HEK293 (cell line): ENCODE measurements around the gene KLHL15.
A peak's percentile ranks its signal among the peaks of the same experiment; 100 is the strongest.

Experiments used
- CTCF ChIA-PET: fragments of 350-600 bp; formaldehyde crosslinking; extraction: SDS; loops from one replicate; lab custom pipeline; 2021; ENCODE audit warnings: antibody characterized with exemption; lab: Yijun Ruan, JAX
- POLR2A ChIA-PET: fragments of 300-600 bp; formaldehyde crosslinking; extraction: SDS; loops from one replicate; lab custom pipeline; 2020; ENCODE audit warnings: antibody characterized with exemption, inconsistent platforms; lab: Yijun Ruan, JAX
- H3K27ac ChIP-seq: fragments of 200-500 bp; sonication (Bioruptor generic); 2 replicates; pipeline ENCODE4 v1.5.1; 2014; ENCODE audit warnings: low read depth, low read length, control low read depth, inconsistent platforms; ENCODE audit errors: extremely low read depth
- H3K36me3 ChIP-seq, 2 experiments: fragments of 200-500 bp in 1 of 2; sonication (Bioruptor generic) in 1 of 2; 1 replicate in 1 of 2; 2 replicates in 1 of 2; pipeline ENCODE4 v1.5.1; 2014 to 2017; ENCODE audit warnings: inconsistent platforms in 2 of 2, low read length in 2 of 2; ENCODE audit not compliant: control insufficient read depth in 2 of 2, insufficient read depth in 1 of 2
- H3K4me1 ChIP-seq: fragments of 200-500 bp; sonication (Bioruptor generic); 2 replicates; pipeline ENCODE4 v1.5.1; 2014; ENCODE audit warnings: mild to moderate bottlenecking, low read length, inconsistent platforms; ENCODE audit not compliant: control insufficient read depth, insufficient read depth
- H3K4me3 ChIP-seq: 2 replicates; pipeline ENCODE4 v1.5.1; 2011; ENCODE audit warnings: low read depth, mild to moderate bottlenecking, control low read depth, low read length, moderate library complexity
- H3K9me3 ChIP-seq: fragments of 200-500 bp; sonication (Bioruptor generic); 2 replicates; pipeline ENCODE4 v1.5.1; 2014; ENCODE audit warnings: low read depth, low read length, inconsistent platforms; ENCODE audit not compliant: control insufficient read depth, insufficient read depth
- BCL6B ChIP-seq: fragments of 450-650 bp; formaldehyde crosslinking; IDR thresholded peaks from 2 replicates; pipeline ENCODE4 v1.5.1; 2017; ENCODE audit warnings: missing biosample characterization, missing genetic modification characterization
- FEZF1 ChIP-seq: fragments of 450-650 bp; formaldehyde crosslinking; IDR thresholded peaks from 2 replicates; pipeline ENCODE4 v1.5.1; 2016; ENCODE audit warnings: missing biosample characterization, missing genetic modification characterization
- HIC1 ChIP-seq: fragments of 450-650 bp; formaldehyde crosslinking; IDR thresholded peaks from 2 replicates; pipeline ENCODE4 v1.5.1; 2016; ENCODE audit warnings: missing biosample characterization, missing genetic modification characterization
- PRDM10 ChIP-seq: fragments of 450-650 bp; formaldehyde crosslinking; IDR thresholded peaks from 2 replicates; pipeline ENCODE4 v1.5.1; 2016; ENCODE audit warnings: missing biosample characterization, missing genetic modification characterization
- SCRT1 ChIP-seq: fragments of 450-650 bp; formaldehyde crosslinking; IDR thresholded peaks from 2 replicates; pipeline ENCODE4 v1.5.1; 2016; ENCODE audit warnings: missing biosample characterization, missing genetic modification characterization, borderline replicate concordance
- SCRT2 ChIP-seq: fragments of 450-650 bp; formaldehyde crosslinking; IDR thresholded peaks from 2 replicates; pipeline ENCODE4 v1.5.1; 2016; ENCODE audit warnings: missing biosample characterization, missing genetic modification characterization
- TRIM28 ChIP-seq: IDR thresholded peaks from 2 replicates; pipeline ENCODE4 v1.6.1; 2011; ENCODE audit warnings: low read length, control low read depth, borderline replicate concordance
- YY1 ChIP-seq: fragments of 450-650 bp; formaldehyde crosslinking; IDR thresholded peaks from 2 replicates; pipeline ENCODE4 v1.5.1; 2018; ENCODE audit warnings: missing biosample characterization, missing genetic modification characterization
- ZBTB6 ChIP-seq: fragments of 450-650 bp; formaldehyde crosslinking; IDR thresholded peaks from 2 replicates; pipeline ENCODE4 v1.5.1; 2017; ENCODE audit warnings: missing biosample characterization, missing genetic modification characterization
- ZBTB8A ChIP-seq: fragments of 450-650 bp; formaldehyde crosslinking; IDR thresholded peaks from 2 replicates; pipeline ENCODE4 v1.5.1; 2016; ENCODE audit warnings: missing biosample characterization, missing genetic modification characterization
- ZFP69B ChIP-seq: fragments of 450-650 bp; formaldehyde crosslinking; IDR thresholded peaks from 2 replicates; pipeline ENCODE4 v1.5.1; 2016; ENCODE audit warnings: missing biosample characterization, missing genetic modification characterization
- ZIC2 ChIP-seq: fragments of 450-650 bp; formaldehyde crosslinking; IDR thresholded peaks from 2 replicates; pipeline ENCODE4 v1.5.1; 2016; ENCODE audit warnings: missing biosample characterization, missing genetic modification characterization
- ZNF394 ChIP-seq: fragments of 450-650 bp; formaldehyde crosslinking; IDR thresholded peaks from 2 replicates; pipeline ENCODE4 v1.5.1; 2016; ENCODE audit warnings: missing biosample characterization, missing genetic modification characterization, mild to moderate bottlenecking, moderate library complexity, borderline replicate concordance
- ZNF433 ChIP-seq: fragments of 450-650 bp; formaldehyde crosslinking; IDR thresholded peaks from 2 replicates; pipeline ENCODE4 v1.5.1; 2016; ENCODE audit warnings: missing biosample characterization, missing genetic modification characterization, low read depth
- ZNF473 ChIP-seq: fragments of 450-650 bp; formaldehyde crosslinking; IDR thresholded peaks from 2 replicates; pipeline ENCODE4 v1.5.1; 2017; ENCODE audit warnings: missing biosample characterization, missing genetic modification characterization
- ZNF555 ChIP-seq: fragments of 450-650 bp; formaldehyde crosslinking; conservative IDR thresholded peaks from 2 replicates; pipeline ENCODE4 v1.5.1; 2017; ENCODE audit warnings: missing biosample characterization, mild to moderate bottlenecking, missing genetic modification characterization, inconsistent platforms
- ZNF561 ChIP-seq: fragments of 450-650 bp; IDR thresholded peaks from 2 replicates; pipeline ENCODE4 v1.5.1; 2018; ENCODE audit warnings: missing biosample characterization, missing genetic modification characterization, borderline replicate concordance
- ZNF660 ChIP-seq: fragments of 450-650 bp; IDR thresholded peaks from 2 replicates; pipeline ENCODE4 v1.5.1; 2018; ENCODE audit warnings: missing biosample characterization, mild to moderate bottlenecking, missing genetic modification characterization
- ZNF692 ChIP-seq: fragments of 450-650 bp; formaldehyde crosslinking; IDR thresholded peaks from 2 replicates; pipeline ENCODE4 v1.5.1; 2016; ENCODE audit warnings: missing biosample characterization, missing genetic modification characterization
- ZNF747 ChIP-seq: fragments of 450-650 bp; formaldehyde crosslinking; IDR thresholded peaks from 2 replicates; pipeline ENCODE4 v1.5.1; 2016; ENCODE audit warnings: missing biosample characterization, missing genetic modification characterization
- ZNF777 ChIP-seq: fragments of 450-650 bp; formaldehyde crosslinking; IDR thresholded peaks from 2 replicates; pipeline ENCODE4 v1.5.1; 2017; ENCODE audit warnings: missing biosample characterization, missing genetic modification characterization, borderline replicate concordance
- ZSCAN4 ChIP-seq: fragments of 450-650 bp; formaldehyde crosslinking; IDR thresholded peaks from 2 replicates; pipeline ENCODE4 v1.5.1; 2017; ENCODE audit warnings: missing biosample characterization, missing genetic modification characterization

The KLHL15 gene

DNA sequence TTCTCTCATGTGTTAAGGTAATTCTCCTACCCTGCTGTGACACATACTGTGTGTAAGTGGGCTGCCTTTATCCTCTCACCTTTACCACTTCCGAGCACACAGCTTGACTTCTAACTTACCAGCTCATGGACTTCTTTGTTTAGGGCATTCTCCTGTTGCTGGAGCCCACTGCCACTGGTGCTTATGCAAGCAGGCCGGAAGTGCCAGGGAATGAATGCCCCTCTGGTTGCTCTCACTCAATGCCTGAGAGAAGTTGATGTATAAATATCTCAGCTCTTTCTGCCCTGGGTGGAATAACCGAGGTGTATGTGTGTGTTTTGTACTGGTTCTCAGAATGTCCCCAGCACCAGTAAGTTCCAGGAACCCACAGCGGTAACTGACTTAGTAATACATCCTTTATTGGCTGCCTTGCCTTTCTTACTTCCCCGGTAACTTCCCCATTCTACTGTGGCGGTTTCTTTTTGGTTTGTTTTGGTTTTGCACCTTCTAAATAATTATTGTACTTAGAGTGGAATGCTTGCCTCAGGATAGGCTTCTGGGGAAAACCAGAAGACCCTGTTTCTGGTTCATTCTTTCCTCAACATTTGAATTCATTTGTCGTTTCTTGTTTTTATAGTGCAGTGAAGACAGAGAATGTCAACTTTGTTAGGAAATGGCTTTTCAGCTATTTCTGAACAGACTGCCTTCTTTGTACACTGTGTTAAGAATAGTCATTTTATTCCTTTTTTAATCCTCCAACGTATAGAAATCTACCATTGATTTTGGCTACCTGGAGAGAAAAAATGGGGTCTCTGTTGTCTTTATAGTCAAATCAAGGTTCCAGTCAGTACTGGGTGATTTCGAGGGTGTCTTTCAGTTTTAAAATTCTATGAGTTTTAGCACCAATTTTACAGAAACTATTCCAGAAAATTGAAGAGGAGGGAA lies 73.7 kb downstream of the KLHL15 start:
- ChIA-PET CTCF (no interaction called here), POLR2A (no interaction called here)
- H3K4me1 ChIP-seq, result no peaks in the 10 kb centered on the region
- no peaks in the 10 kb centered on the region for H3K9me3 ChIP-seq
- 0 out of 2 replicates have a peak overlapping the region, but pooled peaks have one; percentile 12 for H3K27ac ChIP-seq
- H3K4me3 ChIP-seq, result no peak overlapping the region
- H3K36me3 ChIP-seq, result no peaks in the 10 kb centered on the region
- TF ChIP-seq BCL6B (tag by site-specific recombination) (no peak), HIC1 (tag by site-specific recombination) (peak; percentile 26; the same call in 1 of the 2 replicates), ZNF473 (tag by site-specific recombination) (no peak), ZNF777 (tag by site-specific recombination) (no peak), ZNF747 (tag by site-specific recombination) (no peak), SCRT2 (tag by site-specific recombination) (peak; percentile 87), PRDM10 (0 out of 2 replicates have a peak, but pooled peaks have one; percentile 10), ZBTB8A (tag by site-specific recombination) (no peak), ZNF433 (tag by site-specific recombination) (no peak), ZNF555 (no peak), ZNF692 (tag by site-specific recombination) (0 out of 2 replicates have a peak, but pooled peaks have one; percentile 25), ZNF561 (tag by site-specific recombination) (no peak), TRIM28 (0 out of 2 replicates have a peak, but pooled peaks have one; percentile 10), ZIC2 (tag by site-specific recombination) (peak; percentile 94), ZBTB6 (tag by site-specific recombination) (no peak), ZSCAN4 (tag by site-specific recombination) (no peak), ZNF660 (tag by site-specific recombination) (0 out of 2 replicates have a peak, but pooled peaks have one; percentile 11), FEZF1 (tag by site-specific recombination) (no peak), ZFP69B (tag by site-specific recombination) (0 out of 2 replicates have a peak, but pooled peaks have one; percentile 16), YY1 (tag by site-specific recombination) (no peak), SCRT1 (peak; percentile 72; the same call in 1 of the 2 replicates), ZNF394 (no peak)
